ENCODE measurements around the gene JAK1. TPM values are rescaled to one million over a fixed set of nuclear protein-coding genes. Genes with fewer than 3 reads are reported as not detected.

JAK1 gene
- total and polyA plus RNA-seq, 2 of the 8 experiments (the other 6 are each of a cell fraction or from before 2014, with no cell fraction given): 7.8 to 24.5 TPM

DNA sequence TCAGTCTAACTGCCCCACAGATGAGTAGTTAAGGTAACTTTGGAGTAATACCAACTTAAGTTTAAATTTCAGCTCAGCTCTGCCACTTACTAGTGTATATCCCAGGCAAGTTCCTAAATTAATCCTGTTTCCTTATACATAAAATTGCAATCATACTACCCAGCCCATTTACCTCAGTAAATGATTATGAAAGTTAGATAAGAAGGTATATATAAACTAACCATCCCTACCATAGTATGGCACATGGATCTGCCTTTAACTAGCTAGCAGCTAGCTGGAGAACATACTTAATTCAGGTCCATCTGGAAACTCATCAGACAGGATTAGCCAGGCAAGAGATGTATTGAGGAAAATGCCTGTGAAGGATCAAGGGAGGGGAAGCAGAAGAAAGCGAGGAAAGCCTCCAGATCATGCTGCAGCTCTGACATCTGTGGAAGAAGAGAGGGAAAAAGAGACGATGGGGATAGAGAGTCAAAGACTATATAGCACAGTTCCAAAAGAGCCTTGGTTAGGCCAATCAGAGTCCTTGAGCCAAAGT is 8.0 kb upstream of the JAK1 start (continued):
- TF ChIP-seq E2F6 (IDR thresholded peaks at IDR 0.05) (no peak), EP300 (IDR thresholded peaks at IDR 0.05; ENCODE audit: borderline replicate concordance in 1 of 2, low read depth in 2 of 2, low read length in 2 of 2) (no peak), CHD1 (IDR thresholded peaks at IDR 0.05; ENCODE audit: low read depth, low read length) (no peak), CTCF (IDR thresholded peaks at IDR 0.05; ENCODE audit: control extremely low read depth in 1 of 3, insufficient read depth in 1 of 3, low read depth in 1 of 3, low read length in 3 of 3) (no peak), NRF1 (IDR thresholded peaks at IDR 0.05; ENCODE audit: low read depth, low read length) (no peak), BRCA1 (IDR thresholded peaks at IDR 0.05; ENCODE audit: low read depth, low read length) (no peak)

Measured in H1 (cell line).